HEK293 (cell line): ENCODE results near the gene ACADVL.

ENCODE experiments used
- EGR2 ChIP-seq: fragments of 450-650 bp; formaldehyde crosslinking; IDR thresholded peaks from 2 replicates; pipeline ENCODE4 v1.5.1; 2016; ENCODE audit warnings: low read depth, missing biosample characterization, missing genetic modification characterization
- HOXA7 ChIP-seq: sonication (generic); formaldehyde crosslinking; IDR thresholded peaks from 2 replicates; pipeline ENCODE4 v1.8.1; 2022; ENCODE audit warnings: missing genetic modification reagents, borderline replicate concordance
- HOXD13 ChIP-seq: sonication (generic); formaldehyde crosslinking; IDR thresholded peaks from 2 replicates; pipeline ENCODE4 v1.8.0; 2022; ENCODE audit warnings: missing genetic modification reagents, borderline replicate concordance
- KLF9 ChIP-seq: fragments of 450-650 bp; formaldehyde crosslinking; IDR thresholded peaks from 2 replicates; pipeline ENCODE4 v1.5.1; 2016; ENCODE audit warnings: missing biosample characterization, missing genetic modification characterization, low read depth
- MYNN ChIP-seq: fragments of 450-650 bp; formaldehyde crosslinking; IDR thresholded peaks from 2 replicates; pipeline ENCODE4 v1.5.1; 2016; ENCODE audit warnings: missing biosample characterization, missing genetic modification characterization, borderline replicate concordance
- PRDM1 ChIP-seq: fragments of 450-650 bp; formaldehyde crosslinking; IDR thresholded peaks from 2 replicates; pipeline ENCODE4; 2016; ENCODE audit warnings: missing biosample characterization, missing genetic modification characterization
- PRDM4 ChIP-seq: fragments of 450-650 bp; formaldehyde crosslinking; IDR thresholded peaks from 2 replicates; pipeline ENCODE4 v1.5.1; 2017; ENCODE audit warnings: missing biosample characterization, missing genetic modification characterization
- ZBTB1 ChIP-seq: fragments of 450-650 bp; formaldehyde crosslinking; IDR thresholded peaks from 2 replicates; pipeline ENCODE4 v1.5.1; 2016; ENCODE audit warnings: missing biosample characterization, missing genetic modification characterization
- ZBTB20 ChIP-seq: fragments of 450-650 bp; formaldehyde crosslinking; IDR thresholded peaks from 2 replicates; pipeline ENCODE4 v1.5.1; 2016; ENCODE audit warnings: missing biosample characterization, missing genetic modification characterization
- ZBTB26 ChIP-seq: fragments of 450-650 bp; formaldehyde crosslinking; optimal IDR thresholded peaks from 2 replicates; pipeline ENCODE3; 2016; ENCODE audit warnings: missing biosample characterization, mild to moderate bottlenecking, missing genetic modification characterization
- ZFP37 ChIP-seq: fragments of 450-650 bp; formaldehyde crosslinking; IDR thresholded peaks from 2 replicates; pipeline ENCODE4 v1.5.1; 2016; ENCODE audit warnings: missing biosample characterization, missing genetic modification characterization
- ZNF112 ChIP-seq: fragments of 450-650 bp; formaldehyde crosslinking; IDR thresholded peaks from 2 replicates; pipeline ENCODE4 v1.5.0; 2017; ENCODE audit warnings: missing biosample characterization, missing genetic modification characterization
- ZNF114 ChIP-seq: fragments of 450-650 bp; formaldehyde crosslinking; IDR thresholded peaks from 2 replicates; pipeline ENCODE4 v1.5.0; 2017; ENCODE audit warnings: missing biosample characterization, missing genetic modification characterization
- ZNF121 ChIP-seq: fragments of 450-650 bp; formaldehyde crosslinking; IDR thresholded peaks from 2 replicates; pipeline ENCODE4 v1.5.1; 2016; ENCODE audit warnings: missing biosample characterization, missing genetic modification characterization
- ZNF140 ChIP-seq: fragments of 450-650 bp; formaldehyde crosslinking; IDR thresholded peaks from 2 replicates; pipeline ENCODE4 v1.5.1; 2016; ENCODE audit warnings: missing biosample characterization, missing genetic modification characterization
- ZNF146 ChIP-seq: fragments of 450-650 bp; formaldehyde crosslinking; IDR thresholded peaks from 2 replicates; pipeline ENCODE4 v1.5.1; 2016; ENCODE audit warnings: missing biosample characterization, missing genetic modification characterization
- ZNF157 ChIP-seq: fragments of 450-650 bp; formaldehyde crosslinking; IDR thresholded peaks from 2 replicates; pipeline ENCODE4 v1.5.1; 2016; ENCODE audit warnings: missing biosample characterization, missing genetic modification characterization
- ZNF175 ChIP-seq: fragments of 450-650 bp; formaldehyde crosslinking; IDR thresholded peaks from 2 replicates; pipeline ENCODE4 v1.5.1; 2016; ENCODE audit warnings: missing biosample characterization, missing genetic modification characterization
- ZNF211 ChIP-seq: fragments of 450-650 bp; formaldehyde crosslinking; IDR thresholded peaks from 2 replicates; pipeline ENCODE4 v1.5.1; 2016; ENCODE audit warnings: low read depth, missing biosample characterization, missing genetic modification characterization
- ZNF214 ChIP-seq: fragments of 450-650 bp; formaldehyde crosslinking; IDR thresholded peaks from 2 replicates; pipeline ENCODE4 v1.5.1; 2017; ENCODE audit warnings: missing biosample characterization, mild to moderate bottlenecking, missing genetic modification characterization, borderline replicate concordance
- ZNF398 ChIP-seq: fragments of 450-650 bp; formaldehyde crosslinking; IDR thresholded peaks from 2 replicates; pipeline ENCODE4 v1.5.1; 2017; ENCODE audit warnings: missing biosample characterization, missing genetic modification characterization
- ZNF404 ChIP-seq: fragments of 450-650 bp; formaldehyde crosslinking; IDR thresholded peaks from 2 replicates; pipeline ENCODE4 v1.5.1; 2017; ENCODE audit warnings: missing biosample characterization, missing genetic modification characterization
- ZNF658 ChIP-seq: fragments of 450-650 bp; formaldehyde crosslinking; IDR thresholded peaks from 2 replicates; pipeline ENCODE4; 2016; ENCODE audit warnings: missing biosample characterization, missing genetic modification characterization
- ZNF664 ChIP-seq: fragments of 450-650 bp; formaldehyde crosslinking; IDR thresholded peaks from 2 replicates; pipeline ENCODE4 v1.5.1; 2016; ENCODE audit warnings: missing biosample characterization, missing genetic modification characterization
- ZNF707 ChIP-seq: fragments of 450-650 bp; formaldehyde crosslinking; IDR thresholded peaks from 2 replicates; pipeline ENCODE4 v1.5.1; 2016; ENCODE audit warnings: missing biosample characterization, missing genetic modification characterization
- ZNF768 ChIP-seq: fragments of 450-650 bp; formaldehyde crosslinking; IDR thresholded peaks from 2 replicates; pipeline ENCODE4 v1.5.1; 2018; ENCODE audit warnings: missing biosample characterization, mild to moderate bottlenecking, missing genetic modification characterization
- ZNF777 ChIP-seq: fragments of 450-650 bp; formaldehyde crosslinking; IDR thresholded peaks from 2 replicates; pipeline ENCODE4 v1.5.1; 2017; ENCODE audit warnings: missing biosample characterization, missing genetic modification characterization, borderline replicate concordance
- ZNF843 ChIP-seq: fragments of 450-650 bp; formaldehyde crosslinking; IDR thresholded peaks from 2 replicates; pipeline ENCODE4 v1.5.1; 2016; ENCODE audit warnings: missing biosample characterization, missing genetic modification characterization
- ZSCAN23 ChIP-seq: fragments of 450-650 bp; formaldehyde crosslinking; IDR thresholded peaks from 2 replicates; pipeline ENCODE4 v1.5.1; 2016; ENCODE audit warnings: missing biosample characterization, missing genetic modification characterization
- TF ChIP-seq, protein P1 (sequence below): fragments of 450-650 bp; formaldehyde crosslinking; IDR thresholded peaks from 2 replicates; pipeline ENCODE4 v1.5.1; 2017; ENCODE audit warnings: missing biosample characterization, missing genetic modification characterization
- TF ChIP-seq, protein P2 (sequence below): fragments of 450-650 bp; formaldehyde crosslinking; IDR thresholded peaks from 2 replicates; pipeline ENCODE4 v1.5.1; 2016; ENCODE audit warnings: missing biosample characterization, missing genetic modification characterization
- TF ChIP-seq, protein P3 (sequence below): fragments of 450-650 bp; formaldehyde crosslinking; IDR thresholded peaks from 2 replicates; pipeline ENCODE4; 2016; ENCODE audit warnings: missing biosample characterization, missing genetic modification characterization

Gene ACADVL

GRCh38 chr17:7176107-7176840 is 43.5 kb upstream of the ACADVL start (continued):
- TF ChIP-seq ZBTB26 (tag by site-specific recombination): no peak
- TF ChIP-seq ZBTB20: no peak; the same call in 1 of the 2 replicates
- TF ChIP-seq ZNF114 (tag by site-specific recombination): peak; percentile 93
- TF ChIP-seq ZNF175 (tag by site-specific recombination): no peak
- peak; percentile 7; the same call in 1 of the 2 replicates for TF ChIP-seq ZNF146 (tag by site-specific recombination)
- TF ChIP-seq PRDM1 (tag by site-specific recombination): peak; percentile 97
- TF ChIP-seq ZNF843 (tag by site-specific recombination): no peak
- no peak for TF ChIP-seq ZNF404
- no peak for TF ChIP-seq ZNF777 (tag by site-specific recombination)
- no peak for TF ChIP-seq ZNF211 (tag by site-specific recombination)
- TF ChIP-seq ZNF768 (tag by site-specific recombination): no peak
- peak; percentile 61 for TF ChIP-seq ZNF398 (tag by site-specific recombination)
- no peak for TF ChIP-seq ZNF157 (tag by site-specific recombination)
- TF ChIP-seq ZNF112 (tag by site-specific recombination): peak; percentile 42; the same call in 1 of the 2 replicates
- TF ChIP-seq KLF9 (tag by site-specific recombination): no peak
- no peak for TF ChIP-seq PRDM4 (tag by site-specific recombination)
- TF ChIP-seq ZSCAN23 (tag by site-specific recombination): peak; percentile 59; the same call in 1 of the 2 replicates
- no peak for TF ChIP-seq ZNF121 (tag by site-specific recombination)
- no peak for TF ChIP-seq ZNF658
- TF ChIP-seq, protein P1, sequence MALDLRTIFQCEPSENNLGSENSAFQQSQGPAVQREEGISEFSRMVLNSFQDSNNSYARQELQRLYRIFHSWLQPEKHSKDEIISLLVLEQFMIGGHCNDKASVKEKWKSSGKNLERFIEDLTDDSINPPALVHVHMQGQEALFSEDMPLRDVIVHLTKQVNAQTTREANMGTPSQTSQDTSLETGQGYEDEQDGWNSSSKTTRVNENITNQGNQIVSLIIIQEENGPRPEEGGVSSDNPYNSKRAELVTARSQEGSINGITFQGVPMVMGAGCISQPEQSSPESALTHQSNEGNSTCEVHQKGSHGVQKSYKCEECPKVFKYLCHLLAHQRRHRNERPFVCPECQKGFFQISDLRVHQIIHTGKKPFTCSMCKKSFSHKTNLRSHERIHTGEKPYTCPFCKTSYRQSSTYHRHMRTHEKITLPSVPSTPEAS (tag by site-specific recombination): peak; percentile 71; the same call in 1 of the 2 replicates
- TF ChIP-seq HOXA7 (CRISPR knock-in tag): no peak
- no peak; the same call in 1 of the 2 replicates for TF ChIP-seq MYNN (tag by site-specific recombination)
- TF ChIP-seq ZNF707 (tag by site-specific recombination): 0 out of 2 replicates have a peak, but pooled peaks have one; percentile 14
- TF ChIP-seq ZFP37: no peak
- TF ChIP-seq, protein P2, sequence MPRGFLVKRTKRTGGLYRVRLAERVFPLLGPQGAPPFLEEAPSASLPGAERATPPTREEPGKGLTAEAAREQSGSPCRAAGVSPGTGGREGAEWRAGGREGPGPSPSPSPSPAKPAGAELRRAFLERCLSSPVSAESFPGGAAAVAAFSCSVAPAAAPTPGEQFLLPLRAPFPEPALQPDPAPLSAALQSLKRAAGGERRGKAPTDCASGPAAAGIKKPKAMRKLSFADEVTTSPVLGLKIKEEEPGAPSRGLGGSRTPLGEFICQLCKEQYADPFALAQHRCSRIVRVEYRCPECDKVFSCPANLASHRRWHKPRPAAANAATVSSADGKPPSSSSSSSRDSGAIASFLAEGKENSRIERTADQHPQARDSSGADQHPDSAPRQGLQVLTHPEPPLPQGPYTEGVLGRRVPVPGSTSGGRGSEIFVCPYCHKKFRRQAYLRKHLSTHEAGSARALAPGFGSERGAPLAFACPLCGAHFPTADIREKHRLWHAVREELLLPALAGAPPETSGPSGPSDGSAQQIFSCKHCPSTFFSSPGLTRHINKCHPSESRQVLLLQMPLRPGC (tag by site-specific recombination): peak; percentile 7; the same call in 1 of the 2 replicates
- no peak for TF ChIP-seq HOXD13 (CRISPR knock-in tag)
- 0 out of 2 replicates have a peak, but pooled peaks have one; percentile 21 for TF ChIP-seq ZNF140 (tag by site-specific recombination)
- TF ChIP-seq EGR2 (tag by site-specific recombination): peak; percentile 71; the same call in 1 of the 2 replicates
- TF ChIP-seq ZNF214 (tag by site-specific recombination): no peak
- TF ChIP-seq ZNF664 (tag by site-specific recombination): no peak
- TF ChIP-seq, protein P3, sequence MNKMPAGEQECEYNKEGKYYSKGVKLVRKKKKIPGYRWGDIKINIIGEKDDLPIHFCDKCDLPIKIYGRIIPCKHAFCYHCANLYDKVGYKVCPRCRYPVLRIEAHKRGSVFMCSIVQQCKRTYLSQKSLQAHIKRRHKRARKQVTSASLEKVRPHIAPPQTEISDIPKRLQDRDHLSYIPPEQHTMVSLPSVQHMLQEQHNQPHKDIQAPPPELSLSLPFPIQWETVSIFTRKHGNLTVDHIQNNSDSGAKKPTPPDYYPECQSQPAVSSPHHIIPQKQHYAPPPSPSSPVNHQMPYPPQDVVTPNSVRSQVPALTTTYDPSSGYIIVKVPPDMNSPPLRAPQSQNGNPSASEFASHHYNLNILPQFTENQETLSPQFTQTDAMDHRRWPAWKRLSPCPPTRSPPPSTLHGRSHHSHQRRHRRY (tag by site-specific recombination): peak; percentile 93
- TF ChIP-seq ZBTB1 (tag by site-specific recombination): no peak
